HG02759 (cell line): ENCODE data around the gene ZNF281.
"Not testable (repeated sequence)": the region's sequence is repeated elsewhere in the genome, so short reads cannot be mapped to it uniquely, and the experiment has no call there.

Experiments used
- ATAC-seq: cut with Tn5 transposase; IDR thresholded peaks from one replicate; pipeline ENCODE4 v1.9.1; 2021; ENCODE audit warnings: mild to moderate bottlenecking, moderate library complexity; ENCODE audit not compliant: unreplicated experiment

Gene ZNF281

GRCh38 chr1:200432586-200432985 is 22.8 kb upstream of the ZNF281 start:
- ATAC-seq: no peak

DNA sequence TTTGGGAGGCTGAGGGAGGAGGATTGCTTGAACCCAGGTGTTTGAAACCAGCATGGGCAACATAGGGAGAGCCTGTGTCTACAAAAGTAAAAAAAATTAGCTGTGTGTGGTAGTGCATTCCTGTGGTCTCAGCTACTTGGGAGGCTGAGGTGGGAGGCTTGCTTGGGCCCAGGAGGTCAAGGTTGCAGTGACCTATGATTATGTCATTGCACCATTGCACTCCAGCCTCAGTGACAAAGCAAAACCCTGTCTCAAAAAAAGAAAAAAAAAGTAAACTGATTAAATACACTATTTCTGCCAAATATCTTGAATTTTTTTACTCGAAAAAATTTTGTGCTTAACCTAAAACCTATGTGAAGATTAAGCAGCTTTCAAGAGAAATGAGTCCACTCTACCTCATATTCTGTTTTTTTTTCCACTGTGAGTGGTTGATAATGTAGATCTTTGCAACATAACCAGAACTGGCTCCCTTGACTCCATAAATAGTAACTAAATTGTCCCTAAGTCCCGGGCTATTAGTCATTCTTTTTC is 19.4 kb upstream of the ZNF281 start:
- no peak for ATAC-seq

GRCh38 chr1:200428482-200429205 is 18.8 kb upstream of the ZNF281 start:
- no peak for ATAC-seq

- no peak for ATAC-seq
Measured at GRCh38 chr1:200427744-200428143, 17.9 kb upstream of the ZNF281 start.

GRCh38 chr1:200426196-200426595 is 16.4 kb upstream of the ZNF281 start:
- no peak for ATAC-seq

DNA sequence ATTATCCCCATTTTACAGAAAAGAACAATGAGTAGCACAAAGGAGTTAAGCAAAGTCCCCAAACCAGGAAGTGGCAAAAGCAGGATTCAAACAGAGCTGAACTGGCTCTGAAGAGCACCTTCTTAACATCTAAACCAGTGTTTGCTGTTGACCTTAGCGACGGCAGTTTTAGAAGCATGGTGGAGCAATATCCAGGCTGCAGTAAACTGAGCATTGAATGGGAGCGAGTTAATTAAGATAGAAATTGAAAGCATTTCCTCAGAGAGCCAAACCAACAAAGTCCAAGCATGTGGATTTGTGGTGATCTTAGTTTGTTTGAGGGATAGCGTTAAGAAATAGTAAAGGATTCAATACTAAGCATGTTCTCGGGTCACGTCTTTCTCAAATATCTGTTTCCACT is 13.4 kb upstream of the ZNF281 start:
- ATAC-seq: no peak

DNA sequence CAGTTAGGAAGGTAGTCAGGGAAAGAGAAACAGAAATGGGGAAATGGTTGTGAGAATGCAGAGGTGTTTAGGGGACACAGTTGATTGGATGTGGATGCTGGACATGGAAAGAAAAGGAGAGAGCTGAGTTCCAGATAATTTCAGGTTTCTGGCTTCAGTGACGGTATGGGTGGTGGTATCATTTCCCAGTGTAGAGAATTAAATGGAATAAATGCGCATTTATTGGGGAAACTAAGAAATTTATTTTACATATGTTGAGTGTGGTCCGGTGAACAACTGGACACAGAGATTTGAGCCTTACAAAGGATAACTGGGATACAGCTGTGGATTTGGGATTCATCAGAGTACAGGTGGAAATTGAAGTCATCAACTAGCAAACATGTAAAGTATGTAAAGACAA is 12.4 kb upstream of the ZNF281 start:
- ATAC-seq: no peak

DNA sequence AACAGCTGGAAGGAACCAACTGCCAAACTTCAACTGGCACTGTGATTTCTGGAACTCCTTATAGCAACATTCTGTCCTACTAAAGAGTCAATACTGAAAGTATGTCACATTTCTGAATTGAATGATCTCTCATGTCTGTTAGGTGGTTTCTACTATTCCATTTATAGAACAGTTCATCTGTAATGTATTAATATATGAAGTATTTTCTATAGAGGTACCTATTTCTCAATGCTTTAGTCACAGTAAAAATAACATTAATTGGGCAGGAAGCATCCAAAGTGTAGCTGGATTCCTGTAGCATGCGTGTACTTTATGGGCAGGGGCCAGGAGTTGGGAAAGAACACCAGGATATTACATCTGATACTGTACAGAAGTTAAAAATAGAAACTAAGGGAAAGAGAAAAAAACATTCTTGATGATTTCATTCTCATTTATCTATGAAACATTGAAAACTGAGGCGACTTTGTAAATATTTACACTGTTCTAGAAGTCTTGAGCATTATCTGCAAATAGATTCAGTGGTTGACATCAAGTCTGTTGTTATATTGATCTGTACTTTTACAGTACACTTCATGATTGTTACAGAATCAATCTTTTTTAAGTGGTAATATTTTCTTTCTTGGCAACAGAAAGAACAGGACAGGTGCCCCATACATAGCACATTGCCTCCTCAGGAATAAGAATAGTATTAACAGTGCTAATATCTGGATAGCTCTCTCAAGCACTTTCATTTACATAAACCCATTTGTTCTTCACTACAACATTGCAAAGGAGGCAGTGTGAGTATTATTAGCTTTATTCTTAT is 6.2 kb upstream of the ZNF281 start:
- ATAC-seq: peak; percentile 79

- ATAC-seq: peak; percentile 64
Measured at GRCh38 chr1:200415227-200415626, 5.4 kb upstream of the ZNF281 start.

GRCh38 chr1:200414657-200415056 is 4.8 kb upstream of the ZNF281 start:
- no peak for ATAC-seq

DNA sequence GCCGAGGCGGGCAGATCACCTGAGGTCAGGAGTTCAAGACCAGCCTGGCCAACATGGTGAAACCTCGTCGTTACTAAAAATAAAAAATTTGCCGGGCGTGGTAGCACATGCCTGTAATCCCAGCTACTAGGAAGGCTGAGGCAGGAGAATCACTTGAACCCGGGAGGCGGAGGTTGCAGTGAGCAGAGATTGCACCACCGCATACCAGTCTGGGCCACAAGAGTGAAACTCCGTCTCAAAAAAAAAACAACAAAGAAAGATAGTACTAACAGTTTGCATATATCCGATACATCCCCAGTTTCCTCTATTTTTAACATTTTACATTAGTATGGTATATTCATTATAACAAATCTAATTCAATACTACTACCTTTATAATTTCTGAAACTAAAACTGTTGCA is 3.9 kb upstream of the ZNF281 start:
- not testable (repeated sequence) for ATAC-seq

GRCh38 chr1:200411406-200412257 is 1.8 kb upstream of the ZNF281 start:
- ATAC-seq: no peak

DNA sequence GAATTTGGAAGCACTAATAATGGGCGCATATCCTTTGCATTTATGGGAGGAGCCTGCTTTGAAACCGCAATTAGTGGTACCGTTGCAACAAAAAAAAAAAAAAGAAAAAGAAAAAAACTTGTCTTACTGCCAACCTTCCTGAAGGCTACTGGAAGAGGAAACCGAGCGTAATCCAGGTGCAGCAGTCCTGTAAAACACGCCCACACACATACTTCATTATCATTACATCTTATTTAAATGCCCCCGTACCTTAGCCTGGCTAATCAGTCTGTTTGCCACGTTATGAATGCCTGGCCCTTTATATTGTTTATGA is 686 bp upstream of the ZNF281 start:
- ATAC-seq: peak; percentile 7

- peak; percentile 29 for ATAC-seq
Measured at GRCh38 chr1:200409203-200409760, 554 bp downstream of the ZNF281 start.

GRCh38 chr1:200406161-200406797 is 3.6 kb downstream of the ZNF281 start:
- no peak for ATAC-seq

GRCh38 chr1:200405264-200405663 is 4.6 kb downstream of the ZNF281 start:
- ATAC-seq: no peak

DNA sequence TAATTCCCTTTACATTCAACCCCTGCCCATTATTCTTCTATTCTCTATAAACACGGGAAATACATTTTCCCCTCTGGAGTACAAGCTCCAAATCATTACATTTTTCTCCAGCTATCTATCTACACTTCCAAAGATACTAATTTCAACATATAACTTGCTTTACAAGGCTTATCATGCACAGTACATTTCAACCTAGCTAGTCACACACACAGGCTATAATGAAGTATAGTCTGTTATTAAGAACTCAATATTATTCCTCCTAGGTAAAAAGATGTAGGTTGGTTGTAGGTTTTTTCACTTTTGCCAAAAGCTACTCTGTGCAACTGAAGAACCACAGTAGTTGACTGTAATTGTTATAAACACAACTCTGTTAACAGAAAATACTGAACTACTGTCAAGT is 8.1 kb downstream of the ZNF281 start:
- no peak for ATAC-seq

DNA sequence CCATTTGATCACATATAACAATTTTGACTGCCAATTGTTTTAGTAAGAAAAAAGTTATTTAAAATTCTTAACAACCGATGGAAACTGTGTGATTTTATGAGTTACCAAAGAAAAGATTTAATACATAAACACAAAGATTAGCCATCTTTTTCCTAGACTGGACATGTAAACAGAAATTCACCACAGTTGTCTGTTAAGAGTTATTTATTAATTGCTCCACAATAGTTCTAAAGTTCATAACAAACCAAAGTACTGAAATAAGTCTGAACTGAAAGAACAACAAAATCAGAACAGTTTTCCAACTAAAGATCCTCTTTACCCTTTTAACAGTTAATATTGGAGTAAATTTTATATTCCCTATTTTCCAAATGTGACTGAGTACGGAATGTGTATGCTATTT is 8.6 kb downstream of the ZNF281 start:
- no peak for ATAC-seq

- no peak for ATAC-seq
Measured at GRCh38 chr1:200400556-200400955, 9.3 kb downstream of the ZNF281 start.

DNA sequence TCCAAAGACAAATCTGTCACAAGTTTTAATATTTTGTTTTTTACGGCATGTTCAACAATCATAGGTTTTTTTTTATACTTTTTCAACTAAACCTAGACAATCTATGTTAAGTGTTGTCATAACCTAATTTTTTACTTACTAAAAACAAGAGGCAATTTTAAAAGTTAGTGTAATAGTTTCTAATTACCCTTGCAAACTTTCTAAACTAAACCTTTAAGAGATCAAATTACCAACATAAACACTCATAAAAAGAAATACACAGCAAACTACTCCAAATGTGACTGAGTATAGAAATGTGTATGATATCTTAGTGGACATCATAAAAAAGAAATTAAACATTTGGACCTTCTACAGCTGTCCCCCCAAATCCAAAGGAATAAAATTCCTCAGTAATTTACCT is 10.0 kb downstream of the ZNF281 start:
- no peak for ATAC-seq

DNA sequence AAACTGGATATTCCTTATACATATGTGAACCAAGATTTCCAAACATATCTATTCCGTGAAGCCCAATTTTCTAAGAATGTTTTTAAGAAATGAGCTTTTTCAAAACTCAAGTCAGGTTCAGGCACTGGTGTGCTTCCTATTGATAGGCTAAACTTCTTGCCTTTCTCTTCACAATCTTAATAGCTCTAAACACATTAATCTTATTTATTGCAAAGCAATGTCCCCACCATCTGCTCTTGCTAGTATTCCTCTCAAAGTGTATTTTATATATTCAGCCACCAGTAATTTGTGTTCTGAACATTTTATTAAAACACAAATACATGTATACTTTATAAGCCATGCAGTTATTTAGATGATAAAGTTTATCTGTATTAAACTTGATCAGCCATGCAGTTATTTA is 11.5 kb downstream of the ZNF281 start:
- no peak for ATAC-seq
